GM12892 (cell line): Measurements from ENCODE around the gene SMARCD3.
A peak's percentile ranks its signal among the peaks of the same experiment; 100 is the strongest.

Source experiments
- DNase-seq: peaks from one replicate; pipeline ENCODE4 v3.0.0; 2011; ENCODE audit not compliant: insufficient read length
- FAIRE-seq: peaks from 2 replicates; lab custom pipeline; 2011; peaks lifted over from hg19 to GRCh38; lab: Jason Lieb, UNC
- POLR2A ChIP-seq: IDR thresholded peaks from 2 replicates; pipeline ENCODE4 v1.6.1; 2011; ENCODE audit warnings: low read depth, low read length, control low read depth
- POLR2AphosphoS5 ChIP-seq: IDR thresholded peaks from 2 replicates; pipeline ENCODE4 v1.6.1; 2011; ENCODE audit warnings: low read depth, low read length, control low read depth
- TAF1 ChIP-seq: IDR thresholded peaks from 2 replicates; pipeline ENCODE4 v1.6.1; 2011; ENCODE audit warnings: low read depth, mild to moderate bottlenecking, control low read depth, low read length, borderline replicate concordance

SMARCD3 gene

DNA sequence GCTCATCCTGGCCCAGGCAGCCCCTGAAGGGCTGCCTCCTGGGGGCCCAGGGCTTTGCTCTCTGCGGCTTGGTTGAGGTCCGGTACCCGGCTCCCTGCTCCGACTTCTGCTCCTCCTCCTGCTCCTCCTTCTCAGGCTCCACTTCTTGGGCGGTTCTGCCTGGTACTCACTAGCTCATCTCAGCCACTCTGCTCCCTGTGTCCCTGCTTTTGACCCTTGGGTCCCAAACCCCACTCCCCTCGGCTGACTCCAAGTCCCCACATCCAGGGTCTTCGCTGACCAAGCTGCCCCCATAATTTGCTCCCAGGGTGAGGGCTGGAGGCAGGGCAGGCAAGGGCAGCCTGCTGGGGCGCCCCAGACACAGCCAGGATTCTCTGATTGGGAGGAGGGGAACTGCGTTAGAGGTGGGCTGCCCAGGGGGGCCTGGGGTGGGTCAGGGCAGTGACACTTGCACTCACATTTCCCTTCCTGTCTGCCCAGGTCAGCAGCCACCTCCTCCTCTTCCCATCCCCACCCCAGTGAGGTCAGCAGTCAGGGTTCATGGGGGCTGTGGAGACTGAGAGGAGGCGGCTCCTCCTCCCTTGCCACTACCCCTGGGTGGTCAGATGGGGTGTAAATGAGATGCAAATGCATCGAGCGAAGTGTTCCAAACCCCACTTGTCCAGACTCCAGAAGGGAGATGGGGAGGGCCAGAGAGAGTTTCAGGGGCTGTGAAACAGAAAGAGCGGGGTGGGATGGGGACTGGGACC, 2.2 kb downstream of the SMARCD3 start:
- FAIRE-seq: no peak
- no peak for DNase-seq
- no peak for TF ChIP-seq TAF1
- TF ChIP-seq POLR2AphosphoS5: no peak
- no peak for TF ChIP-seq POLR2A

DNA sequence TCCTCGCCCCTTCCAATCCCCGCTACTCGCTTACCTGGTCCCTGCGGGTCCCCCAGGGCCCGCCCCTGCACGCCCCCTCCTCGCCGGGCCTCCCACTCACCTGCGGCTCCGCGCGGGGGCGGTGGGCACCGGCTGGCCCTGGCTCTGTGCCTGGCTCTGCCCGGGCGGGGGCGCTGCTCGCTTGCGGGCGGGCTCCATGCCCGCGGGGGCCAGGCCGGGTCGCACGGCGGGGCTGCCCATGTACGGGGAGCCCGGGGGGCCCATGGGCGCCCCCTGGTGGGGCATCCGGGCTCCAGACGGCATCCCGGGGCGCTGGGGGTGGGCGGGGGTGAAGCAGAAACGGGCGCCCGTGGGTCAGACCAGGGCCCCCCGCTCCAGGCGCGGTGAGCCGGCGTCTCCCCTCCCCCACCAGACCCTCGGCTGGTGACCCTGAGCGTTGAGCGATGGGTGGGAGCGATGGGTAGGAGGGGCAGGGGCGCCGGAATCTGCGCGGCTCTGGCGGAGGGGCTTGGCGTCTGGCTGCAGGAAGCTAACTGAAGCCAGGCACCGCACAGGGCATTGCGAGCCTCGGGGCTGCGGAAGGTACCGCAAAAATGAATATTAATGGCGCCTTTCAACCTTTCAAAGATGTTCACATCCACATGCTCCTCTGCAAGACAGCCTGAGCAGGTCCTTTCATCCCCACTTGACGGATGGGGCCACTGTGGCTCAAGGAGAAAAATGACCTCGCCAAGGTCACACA, 3.0 kb downstream of the SMARCD3 start:
- FAIRE-seq: no peak
- peak; percentile 85 for DNase-seq

DNA sequence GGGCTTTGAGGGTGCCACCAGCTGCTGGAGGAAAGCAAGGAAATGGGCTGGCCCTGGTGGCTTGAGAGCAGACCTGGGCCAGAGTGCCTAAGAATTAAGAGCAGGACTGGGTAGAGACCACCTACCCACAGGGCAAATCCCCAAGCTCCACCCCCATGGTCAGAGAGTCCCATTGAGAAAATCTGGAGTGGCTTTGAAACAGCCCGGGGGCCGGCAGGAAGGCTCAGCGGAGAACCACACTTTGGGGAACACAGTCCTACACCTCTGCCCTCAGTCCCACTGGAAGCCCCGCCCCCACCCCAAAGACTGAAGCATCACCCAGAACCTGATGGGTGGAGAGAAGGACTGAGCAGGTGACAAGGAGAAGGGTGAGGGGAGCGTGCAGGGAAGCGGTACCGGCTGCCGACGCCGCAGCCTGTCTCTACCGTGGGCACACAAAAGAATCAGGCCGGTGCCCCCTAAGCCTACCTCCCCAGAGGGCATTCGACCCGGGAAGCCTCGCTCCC, 3.6 kb downstream of the SMARCD3 start:
- TF ChIP-seq TAF1 (no peak), POLR2AphosphoS5 (no peak), POLR2A (no peak)
- DNase-seq: no peak
- FAIRE-seq: no peak

More for the DNA sequence above, 3.0 kb downstream of the SMARCD3 start:
- TF ChIP-seq POLR2A (no peak), TAF1 (no peak), POLR2AphosphoS5 (no peak)

DNA sequence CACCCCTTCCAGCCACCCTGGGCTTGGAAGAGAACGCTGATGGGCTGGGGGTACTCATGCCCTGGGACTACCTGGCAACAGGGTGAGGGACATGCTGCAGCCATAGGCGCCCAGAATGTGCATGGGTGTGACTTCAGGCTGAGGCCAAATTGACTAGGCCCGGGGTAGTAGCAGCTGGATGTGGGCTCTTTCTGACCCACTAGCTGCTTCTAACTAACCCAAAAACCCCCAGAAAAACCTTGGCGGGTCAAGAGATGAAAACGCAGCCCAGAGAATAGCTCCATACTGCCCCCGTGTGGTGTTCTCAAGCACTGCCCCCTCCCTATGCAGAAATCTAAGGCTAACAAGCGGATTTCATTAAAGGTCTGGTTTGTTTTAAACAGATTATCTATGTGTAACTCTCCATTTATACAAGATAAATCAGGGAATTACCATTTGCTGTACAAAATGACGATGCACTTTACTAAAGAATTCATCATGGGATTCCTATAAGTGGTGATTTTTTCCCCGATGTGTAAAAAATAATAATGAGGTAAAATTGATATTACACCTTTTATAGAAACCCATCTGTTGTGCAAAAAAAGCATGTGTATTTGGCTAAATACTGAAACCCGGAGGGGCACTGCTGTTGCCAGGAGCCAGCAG, 4.2 kb downstream of the SMARCD3 start:
- peak; percentile 65 for FAIRE-seq
- no peak for DNase-seq
- no peak for TF ChIP-seq POLR2A
- no peak for TF ChIP-seq POLR2AphosphoS5
- no peak for TF ChIP-seq TAF1

DNA sequence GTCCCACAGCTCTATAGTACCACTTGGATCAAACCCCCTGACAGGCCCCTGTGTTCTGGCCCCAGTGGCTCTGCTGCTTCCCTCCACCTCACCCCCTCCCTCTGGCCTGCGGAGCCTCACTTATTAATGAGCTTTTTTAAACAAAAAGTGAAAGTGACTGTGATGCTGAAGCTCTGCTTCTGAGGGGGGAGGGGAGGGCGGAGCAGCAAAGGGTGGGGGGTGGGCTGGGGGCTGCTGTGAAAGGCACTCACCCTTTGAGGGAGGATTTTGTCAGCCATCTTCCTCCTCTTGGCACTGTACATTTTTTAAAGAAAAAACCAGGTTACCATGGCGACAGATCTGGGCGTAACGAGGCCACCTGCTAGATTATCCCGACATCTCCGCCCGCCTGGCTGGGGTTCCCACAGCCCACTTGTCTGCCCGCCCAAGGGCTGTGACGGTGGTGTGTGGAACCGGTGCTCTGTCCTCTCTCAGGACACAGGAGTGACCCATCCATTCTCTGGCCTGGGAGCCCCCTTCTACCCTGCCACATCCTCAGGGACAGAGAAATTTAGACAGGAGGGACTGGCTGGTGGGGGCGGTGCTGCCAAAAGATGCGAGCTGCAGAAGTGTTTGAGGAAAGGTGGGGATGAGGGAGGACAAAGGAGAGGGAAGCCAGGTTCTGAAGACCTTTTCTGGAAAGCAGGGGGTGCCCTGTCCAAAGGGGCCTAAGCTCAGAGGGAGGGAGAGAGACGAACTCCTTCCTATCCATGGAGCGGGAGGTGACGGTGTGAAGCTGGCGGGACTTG, 4.9 kb downstream of the SMARCD3 start:
- TF ChIP-seq POLR2A (no peak), POLR2AphosphoS5 (no peak), TAF1 (no peak)
- DNase-seq (no peak), FAIRE-seq (peak; percentile 70)

DNA sequence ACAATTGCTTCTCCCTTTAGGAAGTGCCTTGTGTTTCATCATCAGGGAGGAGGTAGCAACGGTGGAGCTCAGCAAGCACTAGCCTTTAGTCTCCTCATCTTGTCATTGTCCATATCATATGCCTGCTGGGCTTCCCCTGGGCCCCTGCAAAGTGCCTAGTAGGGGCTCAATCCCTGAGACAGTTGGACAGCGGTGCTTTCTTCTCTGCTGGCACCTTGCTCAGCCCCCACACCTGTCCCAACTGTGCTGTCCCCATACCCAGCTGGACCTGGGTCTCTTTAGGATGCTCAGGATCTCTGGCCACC, 5.5 kb downstream of the SMARCD3 start:
- no peak for FAIRE-seq
- no peak for DNase-seq
- TF ChIP-seq POLR2A: no peak
- no peak for TF ChIP-seq POLR2AphosphoS5
- no peak for TF ChIP-seq TAF1

DNA sequence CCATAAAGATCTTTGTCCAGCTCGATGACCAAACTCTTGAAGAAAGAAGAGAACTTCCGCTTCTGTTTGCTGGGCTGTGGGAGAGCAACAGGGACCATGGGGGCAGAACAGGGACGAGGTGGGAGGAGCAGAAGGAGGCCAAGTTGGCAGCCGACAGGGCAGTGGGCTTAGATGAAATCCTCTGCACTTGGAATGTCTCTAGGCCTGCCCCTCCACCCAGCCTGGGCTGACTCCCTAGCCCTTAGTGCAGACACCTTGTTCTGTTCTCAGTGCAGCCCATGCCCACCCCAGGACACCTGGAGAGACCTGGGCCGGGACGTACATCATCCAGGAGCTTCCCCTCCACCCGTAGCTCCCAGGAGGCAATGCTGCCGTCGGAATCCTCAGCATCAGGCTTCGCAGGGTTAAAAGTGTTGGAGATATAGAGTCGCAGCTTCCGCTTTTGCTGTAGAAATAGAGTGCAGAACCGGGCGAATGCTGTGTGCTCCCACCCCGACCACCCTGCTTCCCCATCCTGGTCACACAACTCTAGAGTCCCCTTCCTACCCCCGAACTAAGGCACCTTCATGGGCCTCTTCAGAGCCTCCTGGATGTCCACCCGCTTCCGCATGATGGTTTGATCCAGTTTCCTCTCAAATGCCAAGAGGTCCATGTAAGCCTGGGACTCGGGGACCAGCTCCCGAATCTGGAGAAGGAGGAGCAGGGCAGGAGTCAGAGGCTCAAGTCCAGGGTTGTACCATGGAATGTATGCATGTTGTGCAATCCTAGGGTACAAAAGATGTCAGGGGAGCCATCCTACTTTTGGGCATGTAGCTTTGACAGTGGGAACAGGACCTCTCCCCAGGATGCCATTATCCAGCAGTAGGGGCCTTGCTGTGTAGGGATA, 6.1 kb downstream of the SMARCD3 start:
- no peak for DNase-seq
- FAIRE-seq: no peak
- TF ChIP-seq POLR2AphosphoS5: no peak
- no peak; the same call in 1 of the 2 replicates for TF ChIP-seq POLR2A
- no peak for TF ChIP-seq TAF1

DNA sequence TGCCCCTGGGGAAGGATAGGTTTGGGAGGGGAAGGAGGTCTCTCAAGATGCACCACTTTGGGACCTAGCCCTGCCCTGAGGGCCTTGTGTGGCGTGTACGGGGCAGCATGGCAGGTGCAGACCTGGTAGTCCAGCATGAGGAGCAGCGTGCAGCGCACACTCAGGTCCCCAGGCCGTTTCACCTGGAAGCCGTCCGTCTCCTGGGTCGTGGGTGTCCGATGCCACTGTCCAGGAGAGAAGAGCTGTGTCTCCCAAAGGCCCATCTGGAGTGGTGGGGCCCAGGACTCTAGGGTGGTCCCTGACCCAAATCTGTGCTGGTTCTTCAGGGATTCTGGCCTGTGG, 6.8 kb downstream of the SMARCD3 start:
- TF ChIP-seq TAF1 (no peak), POLR2AphosphoS5 (no peak), POLR2A (no peak; the same call in 1 of the 2 replicates)
- no peak for FAIRE-seq

DNA sequence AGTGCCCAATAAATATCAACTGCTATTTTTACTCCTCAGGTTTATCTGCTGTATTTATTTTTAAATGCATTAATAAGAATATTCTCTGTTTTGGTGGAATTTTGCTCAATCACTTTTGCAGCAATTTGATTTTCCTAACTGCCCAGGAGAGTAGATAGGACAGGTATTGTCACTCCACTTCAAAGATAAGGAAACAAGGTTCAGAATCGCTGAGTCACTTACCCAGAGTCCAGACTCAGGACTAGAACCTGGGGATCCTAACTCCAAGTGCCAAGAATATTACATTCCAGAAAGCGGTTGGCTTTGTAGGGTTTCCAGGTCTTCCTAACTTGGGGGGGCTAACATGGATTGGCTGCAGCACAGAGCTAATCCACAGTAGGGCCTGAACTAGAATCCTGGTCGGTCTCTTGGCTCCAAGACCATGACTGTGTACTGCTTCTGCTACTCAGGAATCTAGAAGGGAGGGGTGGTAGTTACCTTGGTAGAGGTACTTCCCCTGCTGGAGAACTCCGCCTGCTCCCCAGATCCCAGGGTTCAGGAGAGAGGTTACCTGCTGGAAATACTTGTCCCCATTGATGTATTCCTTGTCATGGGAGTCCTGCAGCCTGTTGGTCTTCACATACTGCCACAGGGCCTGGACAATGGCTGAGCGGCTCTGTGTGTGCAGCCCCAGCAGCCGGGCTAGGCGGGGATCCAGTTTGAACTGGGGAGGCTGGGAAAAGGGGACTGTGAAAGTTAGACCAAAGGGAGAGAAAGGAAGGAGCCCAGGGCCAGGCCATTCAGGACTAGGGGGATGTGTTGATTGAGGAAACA, 7.3 kb downstream of the SMARCD3 start:
- TF ChIP-seq POLR2A (no peak), POLR2AphosphoS5 (no peak), TAF1 (no peak)
- FAIRE-seq: no peak
- DNase-seq: no peak

More for the DNA sequence above, 6.8 kb downstream of the SMARCD3 start:
- DNase-seq: no peak
